ENCODE data around the gene KSR1. TPM values are rescaled to one million over a fixed set of nuclear protein-coding genes. Genes with fewer than 3 reads are reported as not detected.
"Not testable (repeated sequence)": the region's sequence is repeated elsewhere in the genome, so short reads cannot be mapped to it uniquely, and the experiment has no call there.

The KSR1 gene
- total RNA-seq, 1 experiment from 2014 or later, result 19.1 TPM

DNA sequence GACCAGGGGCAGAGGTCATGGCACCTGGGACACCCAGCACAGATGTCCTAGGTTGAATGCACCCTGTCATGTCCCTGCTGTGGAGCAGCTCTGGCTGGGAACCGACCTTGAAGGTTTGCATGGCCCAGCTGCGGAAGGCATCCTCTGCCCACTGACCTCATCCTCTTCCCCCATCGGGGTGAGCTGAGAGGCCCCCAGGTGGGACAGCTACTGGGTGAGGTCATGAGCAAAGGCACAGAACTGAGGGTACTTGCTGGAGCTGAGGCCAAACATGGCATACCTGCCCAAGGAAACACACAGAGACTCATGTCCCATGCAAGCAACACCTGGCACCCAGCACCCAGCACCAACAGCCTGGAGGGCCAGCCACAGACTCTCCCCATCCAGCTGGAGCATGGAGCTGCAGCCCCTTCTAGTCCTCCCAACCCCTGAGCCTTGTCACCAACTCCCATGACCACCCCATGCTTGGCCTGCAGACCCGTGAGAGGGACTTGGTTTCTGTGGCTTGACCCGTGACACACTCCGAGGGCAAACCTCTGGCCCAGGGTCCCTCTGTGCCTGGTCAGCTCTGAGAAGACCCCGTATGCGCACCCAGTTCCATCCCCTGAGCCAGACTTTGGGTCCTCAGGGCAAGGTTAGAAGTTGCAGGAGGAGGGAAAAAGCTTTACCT lies 207.8 kb downstream of the KSR1 start:
- ChIA-PET POLR2A (ENCODE audit: unreplicated experiment) (no interaction called here), CTCF (no interaction called here)
- no peaks in the 10 kb centered on the region for H3K36me3 ChIP-seq (ENCODE audit: low read depth)
- H3K9me3 ChIP-seq (ENCODE audit: insufficient read depth, low read depth), result no peaks in the 10 kb centered on the region
- TF ChIP-seq CTCF (conservative IDR thresholded peaks at IDR 0.05), result no peak
- TF ChIP-seq EZH2 (IDR thresholded peaks at IDR 0.05; ENCODE audit: low read depth), result no peak
- no TSS peak for BruUV-seq (replicated peaks)
- no peak for DNase-seq
- no peak overlapping the region for H3K4me3 ChIP-seq
- H3K9me2 ChIP-seq (ENCODE audit: insufficient read depth), result no peaks in the 10 kb centered on the region
- no peaks in the 10 kb centered on the region for H4K20me1 ChIP-seq (ENCODE audit: insufficient read depth)
- H3F3A ChIP-seq (ENCODE audit: insufficient read depth, low read depth), result no peaks in the 10 kb centered on the region
- intact Hi-C loops (cut with micrococcal nuclease; ENCODE audit: unreplicated experiment), result loop anchor here (5.0 kb wide), 1 partner anchor 203 kb away; no protein-coding TSS in a partner anchor
- H2AFZ ChIP-seq, result no peak overlapping the region
- no peak overlapping the region for H3K4me2 ChIP-seq
- H3K27ac ChIP-seq, result no peak overlapping the region
- peaks cover 54% of the 10 kb centered on the region for H3K27me3 ChIP-seq (ENCODE audit: insufficient read depth, low read depth)
- no peaks in the 10 kb centered on the region for H3K79me2 ChIP-seq (ENCODE audit: low read depth)
- no peaks in the 10 kb centered on the region for H3K4me1 ChIP-seq (replicated peaks; ENCODE audit: insufficient read depth)

DNA sequence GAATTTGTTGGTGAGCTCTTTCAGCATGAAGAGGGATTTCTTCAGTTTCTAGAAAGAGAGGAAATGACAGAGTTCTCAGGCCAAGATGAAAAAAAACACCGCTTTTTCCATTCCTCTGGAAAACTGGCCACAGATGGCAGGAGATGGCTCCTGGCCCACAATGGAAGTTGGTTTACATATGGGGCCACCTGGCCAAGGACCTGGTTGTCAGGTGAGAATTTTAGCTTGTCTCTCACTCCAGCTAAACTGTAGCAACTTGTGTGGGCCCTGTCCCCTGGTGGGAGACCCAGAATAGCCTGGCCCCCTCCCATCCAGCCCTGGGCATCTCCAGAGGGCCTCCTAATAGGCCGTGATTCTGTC lies 208.3 kb downstream of the KSR1 start:
- Histone ChIP-seq H3K4me1 (replicated peaks; ENCODE audit: insufficient read depth) (no peaks in the 10 kb centered on the region), H3K27ac (no peak overlapping the region), H3F3A (ENCODE audit: insufficient read depth, low read depth) (no peaks in the 10 kb centered on the region), H3K9me2 (ENCODE audit: insufficient read depth) (no peaks in the 10 kb centered on the region), H3K9me3 (ENCODE audit: insufficient read depth, low read depth) (no peaks in the 10 kb centered on the region), H3K4me3 (no peak overlapping the region), H3K79me2 (ENCODE audit: low read depth) (no peaks in the 10 kb centered on the region), H3K36me3 (ENCODE audit: low read depth) (no peaks in the 10 kb centered on the region), H3K27me3 (ENCODE audit: insufficient read depth, low read depth) (peaks cover 59% of the 10 kb centered on the region), H2AFZ (no peak overlapping the region), H4K20me1 (ENCODE audit: insufficient read depth) (no peaks in the 10 kb centered on the region), H3K4me2 (no peak overlapping the region)
- ChIA-PET CTCF (no interaction called here), POLR2A (ENCODE audit: unreplicated experiment) (no interaction called here)
- no TSS peak for BruUV-seq (replicated peaks)
- no peak for DNase-seq
- TF ChIP-seq CTCF (conservative IDR thresholded peaks at IDR 0.05) (no peak), EZH2 (IDR thresholded peaks at IDR 0.05; ENCODE audit: low read depth) (no peak)
- intact Hi-C loops (cut with micrococcal nuclease; ENCODE audit: unreplicated experiment), result loop anchor here (5.0 kb wide), 1 partner anchor 203 kb away; no protein-coding TSS in a partner anchor

DNA sequence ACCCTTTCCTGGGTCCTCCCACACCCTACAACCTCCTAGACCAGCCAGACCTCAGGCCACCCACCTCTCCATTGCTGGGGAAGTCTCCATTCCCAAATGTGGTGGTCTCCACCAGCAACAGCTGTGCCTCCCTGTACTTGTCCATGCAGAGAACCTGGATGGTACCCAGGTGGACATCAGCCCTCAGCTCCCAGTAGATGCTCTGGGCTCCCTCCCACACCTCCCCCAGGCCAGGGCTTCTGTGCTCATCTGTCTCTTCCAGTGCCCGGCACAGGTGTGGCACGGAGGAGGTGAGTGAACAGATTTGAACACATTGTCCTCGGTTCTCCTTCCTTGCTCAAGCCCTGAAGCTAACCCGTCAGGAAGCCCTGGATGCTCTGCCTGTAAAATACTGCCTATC lies 209.3 kb downstream of the KSR1 start:
- H3K4me2 ChIP-seq, result no peak overlapping the region
- intact Hi-C loops (cut with micrococcal nuclease; ENCODE audit: unreplicated experiment), result no loop called here
- TF ChIP-seq EZH2 (IDR thresholded peaks at IDR 0.05; ENCODE audit: low read depth), result no peak
- TF ChIP-seq CTCF (conservative IDR thresholded peaks at IDR 0.05), result no peak

GRCh38 chr17:27666270-27666669 lies 210.0 kb downstream of the KSR1 start:
- intact Hi-C loops (cut with micrococcal nuclease; ENCODE audit: unreplicated experiment); H2AFZ ChIP-seq; H3K79me2 ChIP-seq (ENCODE audit: low read depth); H3K9me2 ChIP-seq (ENCODE audit: insufficient read depth); H3K36me3 ChIP-seq (ENCODE audit: low read depth); H3F3A ChIP-seq (ENCODE audit: insufficient read depth, low read depth); H3K4me3 ChIP-seq; DNase-seq; POLR2A ChIA-PET (ENCODE audit: unreplicated experiment); BruUV-seq (replicated peaks); H3K27ac ChIP-seq; CTCF ChIA-PET; H3K9me3 ChIP-seq (ENCODE audit: insufficient read depth, low read depth); H3K4me1 ChIP-seq (replicated peaks; ENCODE audit: insufficient read depth); H4K20me1 ChIP-seq (ENCODE audit: insufficient read depth); H3K4me2 ChIP-seq: not testable (repeated sequence)
- peaks cover 59% of the 10 kb centered on the region for H3K27me3 ChIP-seq (ENCODE audit: insufficient read depth, low read depth)

More for the DNA sequence above, 209.3 kb downstream of the KSR1 start:
- Histone ChIP-seq H4K20me1 (ENCODE audit: insufficient read depth) (no peaks in the 10 kb centered on the region), H3K4me1 (replicated peaks; ENCODE audit: insufficient read depth) (no peaks in the 10 kb centered on the region), H3K79me2 (ENCODE audit: low read depth) (no peaks in the 10 kb centered on the region), H3K27me3 (ENCODE audit: insufficient read depth, low read depth) (peaks cover 63% of the 10 kb centered on the region), H3F3A (ENCODE audit: insufficient read depth, low read depth) (no peaks in the 10 kb centered on the region), H3K9me2 (ENCODE audit: insufficient read depth) (no peaks in the 10 kb centered on the region), H2AFZ (no peak overlapping the region), H3K36me3 (ENCODE audit: low read depth) (no peaks in the 10 kb centered on the region), H3K4me3 (no peak overlapping the region), H3K9me3 (ENCODE audit: insufficient read depth, low read depth) (no peaks in the 10 kb centered on the region), H3K27ac (no peak overlapping the region)
- CTCF ChIA-PET, result no interaction called here
- DNase-seq, result no peak
- POLR2A ChIA-PET (ENCODE audit: unreplicated experiment), result no interaction called here
- no TSS peak for BruUV-seq (replicated peaks)
